DND-41 (cell line): ENCODE measurements around the gene DLST.

Experiments used
- ATAC-seq: fragments of 200-7000 bp; cut with Tn5 transposase; 3 replicates; pipeline ENCODE4 v1.9.1; 2021; ENCODE audit warnings: low read depth; ENCODE audit not compliant: insufficient read depth
- DNase-seq: peaks from one replicate; pipeline ENCODE4 v3.0.0-alpha.2; 2020
- H2AFZ ChIP-seq: 2 replicates; pipeline ENCODE4 v1.6.0; 2012; ENCODE audit warnings: low read depth, low read length
- H3K27ac ChIP-seq: 2 replicates; pipeline ENCODE4 v1.5.1; 2012; ENCODE audit warnings: low read length, inconsistent platforms
- H3K27me3 ChIP-seq: fragments of 200-600 bp; sonication (generic); 2 replicates; pipeline ENCODE4 v1.6.0; 2012; ENCODE audit warnings: low read length, mild to moderate bottlenecking, inconsistent platforms; ENCODE audit not compliant: insufficient read depth, poor library complexity
- H3K36me3 ChIP-seq: 2 replicates; pipeline ENCODE4 v1.5.1; 2012; ENCODE audit warnings: low read length, inconsistent platforms; ENCODE audit not compliant: insufficient read depth
- H3K4me1 ChIP-seq: 2 replicates; pipeline ENCODE4 v1.5.1; 2012; ENCODE audit warnings: mild to moderate bottlenecking, low read length; ENCODE audit not compliant: insufficient read depth
- H3K4me2 ChIP-seq: 2 replicates; pipeline ENCODE4 v1.6.0; 2012; ENCODE audit warnings: mild to moderate bottlenecking, moderate library complexity, low read length, inconsistent platforms; ENCODE audit not compliant: insufficient read depth
- H3K4me3 ChIP-seq, 2 experiments: fragments of 200-600 bp in 1 of 2; shearing (Covaris generic) in 1 of 2; 2 replicates each; pipeline ENCODE4 v1.5.1; 2012 to 2016; ENCODE audit warnings: inconsistent platforms in 2 of 2, low read length in 2 of 2, mild to moderate bottlenecking in 2 of 2, low read depth in 1 of 2, moderate library complexity in 1 of 2
- H3K79me2 ChIP-seq: 2 replicates; pipeline ENCODE4 v1.6.0; 2012; ENCODE audit warnings: low read length, inconsistent platforms; ENCODE audit not compliant: insufficient read depth
- H3K9ac ChIP-seq: 2 replicates; pipeline ENCODE4 v1.6.0; 2012; ENCODE audit warnings: low read depth, mild to moderate bottlenecking, inconsistent platforms, low read length, moderate library complexity
- H3K9me3 ChIP-seq: 2 replicates; pipeline ENCODE4 v1.5.1; 2012; ENCODE audit warnings: low read length, moderate library complexity, mild to moderate bottlenecking, inconsistent platforms; ENCODE audit not compliant: insufficient read depth, severe bottlenecking
- H4K20me1 ChIP-seq: 2 replicates; pipeline ENCODE4 v1.6.0; 2012; ENCODE audit warnings: low read length; ENCODE audit not compliant: insufficient read depth
- CTCF ChIP-seq: IDR thresholded peaks from 2 replicates; pipeline ENCODE4 v1.5.1; 2012; ENCODE audit warnings: borderline replicate concordance, low read length, moderate library complexity, mild to moderate bottlenecking; ENCODE audit not compliant: poor library complexity, severe bottlenecking; ENCODE audit errors: extremely low read depth
- EZH2 ChIP-seq: IDR thresholded peaks from 3 replicates; pipeline ENCODE4 v1.6.1; 2012; ENCODE audit warnings: borderline replicate concordance, low read depth, mild to moderate bottlenecking, moderate library complexity, low read length, inconsistent platforms; ENCODE audit not compliant: severe bottlenecking

Gene DLST

GRCh38 chr14:74897642-74898041, 15.9 kb downstream of the DLST start:
- TF ChIP-seq EZH2: no peak
- TF ChIP-seq CTCF: no peak
- Histone ChIP-seq H4K20me1 (peaks cover 9% of the 10 kb centered on the region; the same call in 1 of the 2 replicates), H3K9me3 (no peaks in the 10 kb centered on the region), H2AFZ (no peak overlapping the region), H3K4me1 (no peaks in the 10 kb centered on the region), H3K4me3 (no peak overlapping the region), H3K9ac (no peak overlapping the region), H3K27ac (no peak overlapping the region), H3K36me3 (peaks cover 98% of the 10 kb centered on the region), H3K4me2 (no peak overlapping the region), H3K79me2 (0 out of 2 replicates have a peak, but pooled peaks cover 3% of the 10 kb centered on the region), H3K27me3 (no peaks in the 10 kb centered on the region)
- DNase-seq (no peak), ATAC-seq (no peak)

DNA sequence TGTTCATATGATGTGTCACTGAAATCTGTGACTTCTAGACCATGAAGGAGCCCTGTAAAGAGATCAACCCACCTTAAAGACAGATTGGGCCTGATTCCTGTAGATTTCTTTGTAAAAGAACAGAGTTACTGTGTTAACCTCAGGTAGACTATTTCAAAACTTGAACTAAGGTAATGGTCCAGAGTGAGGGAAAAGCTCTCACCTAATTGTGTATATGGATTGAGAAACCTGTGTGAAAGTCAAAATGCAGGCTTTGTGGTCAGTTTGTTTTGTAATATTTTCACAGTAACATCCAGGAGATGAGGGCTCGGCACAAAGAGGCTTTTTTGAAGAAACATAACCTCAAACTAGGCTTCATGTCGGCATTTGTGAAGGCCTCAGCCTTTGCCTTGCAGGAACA, 16.4 kb downstream of the DLST start:
- TF ChIP-seq CTCF: no peak
- no peak for TF ChIP-seq EZH2
- H3K9ac ChIP-seq: no peak overlapping the region
- no peak for ATAC-seq
- no peak overlapping the region for H2AFZ ChIP-seq
- H3K27ac ChIP-seq: no peak overlapping the region
- H3K4me2 ChIP-seq: no peak overlapping the region
- H3K79me2 ChIP-seq: 0 out of 2 replicates have a peak, but pooled peaks cover 3% of the 10 kb centered on the region
- no peaks in the 10 kb centered on the region for H3K9me3 ChIP-seq
- H4K20me1 ChIP-seq: peaks cover 9% of the 10 kb centered on the region; the same call in 1 of the 2 replicates
- H3K4me1 ChIP-seq: no peaks in the 10 kb centered on the region
- no peak overlapping the region for H3K4me3 ChIP-seq
- no peak for DNase-seq
- no peaks in the 10 kb centered on the region for H3K27me3 ChIP-seq
- H3K36me3 ChIP-seq: peaks cover 98% of the 10 kb centered on the region

- H3K36me3 ChIP-seq: peaks cover 95% of the 10 kb centered on the region
- no peak overlapping the region for H2AFZ ChIP-seq
- H3K9ac ChIP-seq: no peak overlapping the region
- H4K20me1 ChIP-seq: peaks cover 9% of the 10 kb centered on the region; the same call in 1 of the 2 replicates
- no peaks in the 10 kb centered on the region for H3K27me3 ChIP-seq
- no peak overlapping the region for H3K27ac ChIP-seq
- H3K79me2 ChIP-seq: no peaks in the 10 kb centered on the region
- TF ChIP-seq CTCF (no peak), EZH2 (no peak)
- no peaks in the 10 kb centered on the region for H3K4me1 ChIP-seq
- no peak overlapping the region for H3K4me3 ChIP-seq
- no peak overlapping the region for H3K4me2 ChIP-seq
- DNase-seq (no peak), ATAC-seq (no peak)
- H3K9me3 ChIP-seq: no peaks in the 10 kb centered on the region
Observed at GRCh38 chr14:74898694-74899093, 17.0 kb downstream of the DLST start.

- H3K9ac ChIP-seq: no peak overlapping the region
- H3K27me3 ChIP-seq: no peaks in the 10 kb centered on the region
- H2AFZ ChIP-seq: no peak overlapping the region
- no peaks in the 10 kb centered on the region for H3K9me3 ChIP-seq
- ATAC-seq (no peak), DNase-seq (no peak)
- TF ChIP-seq EZH2 (no peak), CTCF (no peak)
- H3K27ac ChIP-seq: no peak overlapping the region
- H4K20me1 ChIP-seq: peaks cover 11% of the 10 kb centered on the region; the same call in 1 of the 2 replicates
- H3K4me3 ChIP-seq: no peak overlapping the region
- H3K4me2 ChIP-seq: no peak overlapping the region
- no peaks in the 10 kb centered on the region for H3K79me2 ChIP-seq
- peaks cover 75% of the 10 kb centered on the region for H3K36me3 ChIP-seq
- no peaks in the 10 kb centered on the region for H3K4me1 ChIP-seq
Observed at GRCh38 chr14:74902941-74903705, 21.4 kb downstream of the DLST start.
